ENCODE results near the gene STIMATE.

- TF ChIP-seq ELF4 (IDR thresholded peaks at IDR 0.05) (no peak), FOXM1 (IDR thresholded peaks at IDR 0.05; ENCODE audit: borderline replicate concordance) (no peak), SP1 (IDR thresholded peaks at IDR 0.05) (no peak), SUZ12 (IDR thresholded peaks at IDR 0.05) (no peak)
These were observed 25.1 kb downstream of the STIMATE start for GRCh38 chr3:52872245-52872644.

Measured in HEK293T (cell line).